ENCODE data around the gene PTPRN.

The PTPRN gene

DNA sequence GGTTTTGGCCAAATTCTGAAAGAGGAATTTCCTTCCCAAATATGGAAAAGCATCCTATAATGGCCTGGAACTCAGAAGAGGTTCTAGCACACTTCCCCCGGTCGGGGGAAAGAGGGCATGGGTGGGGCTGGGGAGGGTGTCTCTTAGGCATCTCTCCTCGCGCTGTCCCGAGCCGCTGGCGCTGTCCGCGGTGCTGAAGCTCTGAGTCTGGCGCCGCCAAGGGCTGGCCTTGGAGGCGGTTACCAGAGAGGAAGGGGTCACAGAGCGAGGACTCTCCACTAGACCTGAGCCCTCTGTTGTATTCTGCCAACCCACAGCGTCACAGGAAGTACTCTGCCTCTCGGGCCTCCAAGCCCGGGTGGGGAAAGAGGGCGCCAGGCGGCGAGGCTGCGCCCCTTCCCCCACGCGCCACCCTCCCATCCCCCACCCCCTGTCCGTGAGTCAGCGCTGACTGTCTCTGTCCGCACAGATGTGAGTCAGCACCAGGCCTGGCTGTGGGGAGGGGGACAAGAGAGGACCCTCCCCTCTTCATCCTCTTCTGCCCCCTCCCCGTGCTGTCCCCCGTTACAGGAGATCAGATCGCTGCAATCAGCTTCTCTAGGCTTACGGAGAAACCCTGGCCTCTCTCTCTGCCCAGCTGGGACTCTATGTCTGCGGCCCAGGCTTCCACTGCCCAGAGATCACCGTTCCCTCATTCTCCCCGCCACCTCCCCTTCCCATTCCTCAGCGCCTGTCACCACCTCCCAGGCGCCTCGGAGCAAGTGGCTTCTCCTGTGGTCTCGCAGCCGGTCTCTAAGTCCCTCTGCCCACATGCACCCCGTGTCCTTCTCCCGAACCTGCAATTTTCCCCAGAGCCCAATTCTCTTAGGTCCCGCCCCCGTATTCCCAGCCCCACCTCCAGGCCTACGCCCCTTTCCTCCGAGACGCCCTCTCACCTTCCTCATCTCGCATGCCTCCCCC lies 779 bp downstream of the PTPRN start:
- peak; percentile 64 for DNase-seq

DNA sequence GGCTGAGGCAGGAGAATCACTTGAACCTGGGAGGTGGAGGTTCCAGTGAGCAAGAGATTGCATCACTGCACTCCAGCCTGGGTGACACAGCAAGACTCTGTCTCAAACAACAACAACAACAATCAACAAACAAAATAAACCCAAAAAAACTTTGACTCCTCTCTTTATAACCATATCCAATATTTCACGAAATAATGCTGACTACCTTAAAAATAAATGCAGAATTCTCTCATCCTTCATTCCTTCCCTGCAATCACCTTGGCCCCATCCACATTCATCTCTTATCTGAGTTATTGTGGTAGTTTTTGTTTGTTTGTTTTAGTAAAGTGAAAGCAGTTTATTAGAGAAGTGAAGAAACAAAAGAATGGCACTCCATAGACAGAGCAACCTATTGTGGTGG lies 3.2 kb downstream of the PTPRN start:
- no peak for DNase-seq

DNA sequence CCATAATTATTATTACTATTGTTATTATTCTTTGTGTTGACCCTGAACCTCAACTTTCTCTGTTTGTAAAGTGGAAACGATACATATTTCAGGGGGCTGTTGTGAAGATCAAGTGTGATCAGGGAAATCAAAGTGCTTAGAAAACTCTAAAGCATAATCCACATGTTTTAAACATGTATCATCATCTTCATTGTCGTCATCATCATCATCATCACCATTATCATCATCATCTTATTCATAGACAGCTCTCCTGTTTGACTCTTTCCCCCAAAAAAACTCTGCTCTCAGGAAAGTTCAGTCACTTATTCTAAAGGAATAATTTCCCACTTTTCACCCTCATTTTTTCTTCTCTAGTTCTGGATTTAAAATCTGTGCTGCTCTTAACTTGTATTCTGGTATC lies 5.0 kb downstream of the PTPRN start:
- no peak for DNase-seq

DNA sequence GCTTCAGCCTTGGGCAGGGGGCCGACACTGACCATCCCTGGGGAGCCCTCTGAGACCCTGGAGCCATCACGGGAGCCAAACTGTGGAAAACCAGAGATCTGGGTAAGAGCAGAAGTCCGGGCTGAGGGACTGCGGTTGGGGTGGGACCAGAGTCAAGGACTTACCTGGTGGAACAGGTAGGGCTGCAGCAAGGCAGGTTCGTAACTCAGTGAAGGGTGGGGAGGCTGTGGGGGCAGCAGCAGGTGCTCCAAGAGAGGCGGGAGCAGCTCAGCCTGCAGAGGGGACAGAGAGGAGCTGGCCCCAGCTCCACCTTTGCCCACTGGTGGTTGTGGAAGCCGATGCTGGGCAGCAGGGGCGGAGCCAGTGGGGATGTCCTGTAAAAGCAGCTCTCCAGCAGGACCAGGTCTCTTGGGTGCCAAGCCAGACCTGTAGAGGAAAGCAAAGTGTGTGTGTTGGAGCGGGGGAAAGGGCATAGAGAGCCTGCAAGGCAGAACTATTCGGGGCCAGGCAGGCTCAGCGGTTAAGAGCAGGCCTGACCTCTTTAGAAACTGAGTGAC lies 6.7 kb downstream of the PTPRN start:
- no peak for DNase-seq

DNA sequence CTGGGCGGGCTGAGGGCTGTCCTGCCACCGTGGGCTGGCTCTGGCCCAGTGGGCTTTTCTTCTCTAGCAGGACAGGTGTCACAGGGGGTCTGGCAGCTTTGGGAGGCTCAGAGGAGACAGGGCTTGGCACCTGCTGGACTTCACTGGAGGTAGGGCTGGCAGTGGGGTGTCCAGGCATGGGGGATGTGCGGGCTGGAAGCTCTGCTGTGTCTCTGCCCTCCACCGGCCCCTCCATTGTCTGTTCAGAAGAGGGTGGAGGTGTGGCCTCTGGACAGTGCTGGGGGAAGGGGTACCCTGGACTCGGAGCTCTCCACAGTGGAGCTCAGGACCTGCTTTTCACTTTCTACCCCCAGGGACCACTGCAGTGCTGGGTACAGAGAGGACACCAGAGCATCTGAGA lies 9.2 kb downstream of the PTPRN start:
- no peak for DNase-seq

DNA sequence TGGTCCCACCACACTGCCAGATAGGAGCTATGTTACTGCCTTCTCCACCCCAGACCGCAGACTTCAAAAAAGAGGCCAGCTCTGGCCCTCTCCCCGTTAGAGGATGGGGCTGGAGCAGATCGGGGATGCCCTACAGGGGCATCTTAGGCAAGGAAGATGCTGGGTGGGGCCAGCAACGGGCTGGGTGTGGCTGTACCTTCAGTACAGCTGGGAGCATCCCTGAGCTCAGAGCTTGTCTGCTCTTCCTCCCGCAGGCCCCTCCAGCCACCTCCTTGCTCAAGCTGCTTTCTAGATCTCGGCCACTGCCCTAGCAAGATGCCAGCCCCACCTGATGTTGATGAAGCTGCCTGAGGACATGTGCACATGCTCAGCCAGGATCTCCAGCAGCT lies 9.8 kb downstream of the PTPRN start:
- DNase-seq = no peak

DNA sequence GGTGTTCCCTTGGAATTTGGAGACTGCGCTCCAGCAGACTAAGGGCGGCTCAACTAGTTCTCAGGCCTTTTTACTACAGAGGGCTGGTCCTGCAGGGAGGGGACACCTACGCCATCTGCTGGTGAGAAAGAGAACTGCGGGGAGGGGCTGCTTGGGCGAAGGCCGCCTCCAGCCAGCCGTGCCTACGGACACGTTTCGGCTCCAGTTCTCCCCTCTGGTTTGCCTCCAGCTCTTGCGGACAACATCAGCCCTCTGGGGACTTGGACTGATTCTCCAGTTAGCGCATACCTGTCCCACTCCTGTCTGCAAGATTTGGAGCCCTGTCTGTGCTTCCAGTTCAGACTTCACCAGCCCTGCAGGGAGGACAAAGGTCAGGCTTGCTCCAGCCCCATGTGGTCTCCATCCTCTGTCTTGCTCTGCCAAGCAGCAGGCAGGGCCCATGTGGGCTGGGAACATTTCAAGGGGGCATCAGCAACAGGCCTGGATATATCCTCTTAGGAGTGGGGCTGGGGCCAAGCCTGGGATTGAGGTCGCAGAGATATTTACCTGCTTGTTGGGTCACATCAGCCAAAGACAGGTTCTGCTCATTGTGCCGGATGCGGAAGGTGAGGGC lies 10.3 kb downstream of the PTPRN start:
- DNase-seq = peak; percentile 62

DNA sequence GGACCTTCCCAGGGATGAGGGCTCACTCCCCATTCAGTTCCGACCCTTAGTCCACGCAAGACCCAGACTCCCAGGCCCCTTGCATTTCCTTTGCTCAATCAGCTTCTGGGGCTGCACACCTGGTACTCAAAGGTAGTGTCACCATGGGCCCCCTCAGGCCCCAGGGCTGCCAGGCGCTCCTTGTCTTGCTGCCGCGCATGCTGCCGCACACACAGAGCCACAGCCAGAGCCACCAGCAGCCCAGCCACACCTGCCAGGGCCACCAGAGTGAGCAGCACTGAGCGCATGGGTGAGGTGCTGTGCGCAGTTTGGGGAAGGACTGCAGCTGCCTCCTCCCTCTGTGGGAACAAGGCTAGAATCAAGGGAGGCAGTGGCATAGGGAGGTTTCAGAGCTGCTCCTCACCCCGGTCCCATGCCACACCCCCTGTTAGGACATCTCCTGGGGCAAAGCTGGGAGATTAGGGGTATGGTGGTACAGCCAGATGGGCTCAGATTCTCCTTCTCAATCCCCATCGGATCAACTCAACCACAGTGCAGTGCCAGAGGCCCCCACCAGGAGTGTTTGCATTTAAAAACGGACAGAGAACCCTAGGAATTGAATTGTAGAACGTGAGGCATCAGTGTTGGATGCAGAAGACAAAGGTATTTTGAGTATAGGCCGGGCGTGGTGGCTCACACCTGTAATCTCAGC lies 11.3 kb downstream of the PTPRN start:
- no peak for DNase-seq

DNA sequence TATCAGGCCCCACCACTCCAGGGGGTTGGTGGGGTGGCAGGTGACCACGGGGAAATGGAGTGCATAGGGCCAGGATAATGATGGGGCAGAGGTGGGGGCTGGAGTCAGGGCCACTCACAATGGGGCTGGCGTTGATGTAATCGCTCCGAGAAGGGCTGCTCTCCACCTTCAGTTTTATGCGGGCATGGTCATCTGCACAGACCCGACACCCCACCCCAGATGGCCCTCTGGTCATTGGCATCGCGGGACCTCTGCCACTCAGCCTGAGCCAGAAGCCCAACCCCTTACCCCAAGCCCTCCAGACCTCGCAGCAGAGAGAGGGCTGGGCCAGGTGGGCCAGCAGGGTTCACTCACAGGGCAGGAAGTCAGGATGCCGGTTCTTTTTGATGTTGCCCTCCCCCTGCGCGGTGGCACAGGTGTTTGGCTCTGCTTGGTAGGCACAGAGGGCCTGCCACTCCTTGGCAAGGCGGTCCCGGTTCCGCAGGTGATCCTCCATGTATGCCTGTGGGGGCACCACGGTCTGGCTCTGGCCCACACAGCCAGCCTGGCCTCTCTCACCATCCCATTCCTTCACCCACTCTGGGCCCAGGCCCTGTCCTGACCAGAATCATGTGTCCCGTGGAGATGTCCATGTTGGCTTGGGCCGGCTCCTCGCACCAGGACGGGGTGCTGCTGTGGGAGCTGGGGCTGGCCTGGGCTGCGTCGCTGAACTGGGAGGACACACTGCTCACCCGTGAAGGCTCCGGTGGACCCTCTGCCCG lies 12.4 kb downstream of the PTPRN start:
- DNase-seq = no peak

DNA sequence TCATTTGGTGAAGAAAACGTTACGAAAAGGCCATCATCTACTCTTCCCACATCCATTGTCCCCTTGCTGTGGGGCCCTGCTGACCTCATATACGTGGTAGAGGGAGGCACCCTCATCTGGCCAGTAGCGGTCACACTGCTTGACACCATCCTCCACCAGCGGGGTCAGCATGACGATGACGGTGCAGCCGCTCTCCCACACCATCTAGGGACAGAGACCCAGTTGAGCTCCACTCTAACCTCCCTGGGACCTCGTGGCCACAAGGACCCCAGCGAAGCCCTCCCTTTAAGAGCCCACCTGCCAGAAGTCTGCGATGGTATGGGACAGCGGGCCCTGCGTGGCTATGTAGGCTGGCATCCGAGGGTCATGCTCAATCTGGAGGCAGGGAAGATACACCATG lies 13.1 kb downstream of the PTPRN start:
- no peak for DNase-seq

DNA sequence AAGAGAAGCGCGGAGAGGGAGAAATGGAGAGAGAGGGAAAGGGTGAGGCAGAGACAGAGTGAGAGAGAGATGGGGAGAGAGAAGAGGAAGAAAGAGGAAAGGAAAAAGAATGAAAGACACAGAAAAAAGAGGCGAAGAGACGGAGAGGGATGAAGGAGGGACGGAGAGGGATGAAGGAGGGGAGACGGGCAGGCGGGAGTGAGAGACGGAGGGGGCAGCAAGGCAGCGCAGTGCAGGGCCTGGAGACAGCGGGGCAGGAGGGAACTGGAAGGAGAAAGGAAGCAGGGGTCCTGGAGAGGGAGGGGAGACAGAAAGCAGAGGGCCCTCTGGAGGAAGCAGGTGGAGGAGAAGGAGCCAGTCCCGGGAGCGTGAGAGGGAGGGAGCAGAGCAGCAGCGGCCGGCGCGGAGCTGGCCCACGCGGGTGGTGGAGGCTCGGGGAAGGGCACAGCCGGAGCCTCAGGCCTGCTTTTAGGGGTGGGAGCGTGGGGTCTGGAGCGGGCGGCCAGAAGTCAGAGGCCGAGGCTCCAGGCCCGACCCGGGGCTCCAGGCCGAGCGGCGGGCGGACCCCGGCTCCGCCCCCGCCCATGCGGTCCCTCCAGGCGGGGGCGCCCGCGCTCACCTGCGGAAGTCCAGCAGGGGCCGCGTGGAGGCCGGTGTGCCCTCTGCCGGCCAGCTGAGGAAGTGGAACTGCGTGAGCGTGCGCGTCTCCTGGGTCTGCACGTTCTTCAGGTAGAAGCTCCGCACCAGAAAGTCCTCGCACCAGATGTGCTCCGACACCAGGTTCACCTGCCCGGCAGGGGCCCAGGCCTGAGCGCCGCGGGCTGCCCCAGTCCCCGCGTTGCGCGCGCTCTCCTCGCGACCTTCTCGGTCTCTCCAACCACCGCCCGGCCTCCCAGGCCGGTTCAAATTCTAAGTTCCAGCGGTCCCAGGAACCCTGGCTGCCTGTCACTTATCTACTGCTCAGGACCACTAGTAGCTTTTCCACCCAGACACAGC lies 14.5 kb downstream of the PTPRN start:
- peak; percentile 98 for DNase-seq

DNA sequence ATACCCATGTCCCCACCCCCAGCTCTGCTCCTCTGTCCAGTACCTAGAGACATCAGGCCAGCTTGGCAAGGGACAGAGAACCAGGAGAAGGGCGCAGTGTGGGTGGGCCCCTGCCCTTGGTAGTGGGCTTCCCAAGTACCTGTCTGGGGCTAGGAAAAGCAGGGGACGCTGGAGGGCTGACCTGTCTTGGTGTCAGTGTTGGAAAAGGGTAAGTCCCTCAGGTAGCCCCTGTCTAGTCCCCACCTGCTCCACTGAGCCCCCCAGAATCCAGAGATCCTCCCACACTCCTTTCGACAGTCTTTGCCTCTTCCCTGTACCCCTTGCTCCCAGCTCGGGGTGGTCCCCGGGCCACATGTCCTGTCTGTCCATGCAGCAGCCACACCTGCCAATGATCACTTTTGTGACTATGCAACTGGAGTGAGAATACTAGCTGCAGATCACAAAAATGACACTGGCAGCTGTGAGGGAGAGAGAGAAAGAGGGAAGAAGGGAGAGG lies 15.4 kb downstream of the PTPRN start:
- no peak for DNase-seq

DNA sequence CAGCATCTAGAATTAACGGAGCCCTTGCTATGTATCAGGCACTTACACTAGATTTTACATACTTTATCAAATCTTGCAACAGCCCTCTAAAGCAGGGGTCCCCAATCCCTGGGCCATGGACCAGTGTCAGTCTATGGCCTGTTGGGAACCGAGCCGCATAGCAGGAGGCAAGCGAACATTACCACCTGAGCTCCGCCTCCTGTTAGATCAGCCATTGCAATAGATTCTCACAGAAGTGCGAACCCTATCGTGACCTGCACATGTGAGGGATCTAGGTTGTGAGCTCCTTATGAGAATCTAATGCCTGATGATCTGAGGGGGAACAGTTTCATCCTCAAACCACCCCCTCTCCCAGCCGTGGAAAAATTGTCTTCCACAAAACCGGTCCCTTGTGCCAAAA lies 16.6 kb downstream of the PTPRN start:
- DNase-seq = no peak

DNA sequence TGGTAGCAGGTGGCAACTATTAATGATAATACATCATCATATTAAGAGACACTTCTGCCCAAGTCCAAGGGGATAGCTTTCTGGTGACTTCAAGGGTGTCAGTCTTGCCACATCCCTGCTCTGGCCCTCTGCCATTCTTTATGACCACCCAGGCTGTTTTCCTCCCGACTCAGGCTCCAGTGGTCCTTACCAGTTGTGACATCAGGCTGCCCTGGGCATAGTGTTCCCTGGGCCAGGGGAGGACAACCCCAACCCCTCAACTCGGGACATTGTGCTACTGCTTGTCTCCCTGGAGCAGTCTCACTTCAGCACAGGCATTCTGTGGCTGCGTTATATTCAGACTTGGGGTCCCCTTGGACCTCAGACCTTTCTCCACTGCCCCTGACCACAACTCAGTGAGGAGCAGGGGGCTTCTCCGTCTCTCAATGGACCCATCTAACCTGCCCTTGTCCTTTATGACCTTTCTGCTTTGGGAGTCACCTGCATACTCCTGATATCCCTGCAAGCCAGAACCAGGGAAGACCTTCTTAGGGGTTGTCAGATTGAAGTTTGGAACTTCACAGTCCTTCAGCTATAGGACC lies 17.2 kb downstream of the PTPRN start:
- DNase-seq = no peak

DNA sequence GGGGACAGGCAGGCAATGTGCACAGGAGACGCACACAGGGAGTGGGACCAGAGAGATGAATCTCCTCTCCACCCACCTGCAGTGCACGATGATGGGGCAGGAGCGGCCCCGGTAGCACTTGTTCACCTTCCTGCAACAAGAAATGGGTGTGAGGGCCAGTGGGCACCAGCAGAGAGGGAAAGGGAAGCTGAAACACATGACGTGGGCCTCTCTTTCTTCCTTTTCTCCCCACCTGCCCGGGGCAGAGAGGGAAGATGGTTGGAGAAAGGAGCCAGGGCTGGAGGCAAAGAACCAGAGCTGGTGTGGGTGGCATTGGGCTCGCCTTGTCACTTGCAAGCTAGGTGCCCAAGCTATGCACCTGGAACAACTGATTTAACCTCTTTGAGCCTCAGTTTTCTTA lies 17.8 kb downstream of the PTPRN start:
- no peak for DNase-seq

DNA sequence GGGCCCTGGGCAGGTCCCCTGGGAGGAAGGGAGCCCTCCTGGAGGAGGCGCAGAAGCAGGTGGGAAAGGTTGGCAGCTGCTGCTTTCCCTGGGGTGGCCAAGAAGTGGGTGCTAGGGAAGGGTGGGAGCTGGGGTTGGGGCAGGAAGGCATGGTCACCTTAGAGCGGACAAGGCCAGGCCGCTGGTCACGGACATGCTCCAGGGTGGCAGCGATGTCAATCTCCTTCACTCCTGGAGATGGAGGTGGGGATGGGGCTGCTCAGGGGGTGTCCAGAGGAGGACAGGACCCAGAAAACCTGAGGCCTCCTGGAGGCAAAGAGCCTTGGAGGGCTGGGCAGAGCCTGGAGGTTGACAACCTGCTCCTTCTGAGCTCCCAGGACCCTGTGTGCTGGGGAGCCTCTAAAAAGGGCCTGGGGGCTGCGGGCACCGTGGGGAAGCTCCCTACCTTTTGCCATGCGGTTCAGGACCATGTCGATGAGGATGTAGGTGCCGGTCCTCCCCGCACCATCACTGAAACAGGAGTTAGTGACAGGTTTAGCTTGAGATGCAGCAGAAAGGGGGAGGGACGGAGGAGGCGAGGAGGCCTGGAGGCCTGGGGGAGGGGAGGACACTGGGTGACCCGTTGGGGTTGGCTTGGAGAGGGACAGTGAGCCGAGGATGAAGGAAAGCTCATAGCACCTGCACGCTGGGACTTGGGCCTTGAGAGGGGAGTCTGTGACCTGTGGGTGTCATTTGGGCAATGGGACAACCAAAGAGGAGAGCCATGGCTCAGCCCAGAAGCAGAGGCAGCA lies 18.6 kb downstream of the PTPRN start:
- DNase-seq = no peak

DNA sequence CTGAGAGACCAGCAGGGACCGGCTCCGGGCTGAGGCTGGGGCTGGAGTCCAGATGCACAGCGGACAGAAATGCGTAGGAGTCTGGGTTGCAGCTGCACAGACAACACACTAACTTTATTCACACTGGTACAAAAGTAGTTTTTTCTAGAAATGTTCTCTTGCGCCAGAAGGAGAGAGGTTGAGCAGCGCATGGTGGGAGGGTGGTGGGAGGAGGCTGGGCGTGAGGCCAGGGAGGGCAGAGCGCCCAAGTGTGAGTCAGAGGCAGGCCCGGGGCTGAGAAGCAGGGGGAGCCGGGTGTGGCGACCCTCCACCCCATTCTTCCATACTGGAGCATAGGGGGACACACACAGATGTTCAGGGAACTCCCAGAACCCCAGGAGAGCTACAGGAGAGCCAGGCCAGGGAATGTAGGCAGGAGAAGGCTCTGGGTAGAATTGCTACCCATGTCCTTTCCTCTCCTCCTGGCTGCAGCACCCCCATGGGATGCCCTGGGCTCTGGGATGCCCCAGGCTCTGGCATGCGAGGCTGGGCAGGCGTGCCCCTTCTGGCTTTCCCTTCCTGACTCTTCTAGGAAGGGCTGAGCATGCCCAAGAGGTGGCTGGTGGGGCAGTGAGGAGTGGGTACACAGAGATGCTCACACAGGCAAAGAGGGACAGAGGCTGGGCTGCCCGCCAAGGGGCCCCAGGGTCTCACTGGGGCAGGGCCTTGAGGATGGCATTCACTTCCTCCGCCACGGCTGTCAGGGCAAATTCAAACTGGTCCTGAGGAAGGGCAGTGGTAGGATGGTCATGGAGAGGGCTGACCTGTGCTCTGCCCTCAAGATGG lies 19.5 kb downstream of the PTPRN start:
- DNase-seq = peak; percentile 28

DNA sequence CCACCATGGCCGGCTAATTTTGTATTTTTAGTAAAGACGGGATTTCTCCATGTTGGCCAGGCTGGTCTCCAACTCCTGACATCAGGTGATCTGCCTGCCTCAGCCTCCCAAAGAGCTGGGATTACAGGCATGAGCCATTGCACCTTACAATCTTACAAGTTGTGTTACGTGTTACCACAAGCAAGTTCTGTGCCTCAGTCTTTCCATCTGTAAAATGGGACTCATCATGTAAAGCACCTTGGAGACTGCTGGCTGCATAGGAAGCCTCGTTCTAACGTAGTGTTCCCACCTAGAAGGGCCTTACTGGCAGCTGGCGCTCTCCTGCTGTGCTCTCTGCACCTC lies 20.0 kb downstream of the PTPRN start:
- DNase-seq = no peak
